SHP77 treated with DMSO at 0.1 percent for 48 hours (cell line): ENCODE measurements around the gene KHDC4.
A peak's percentile ranks its signal among the peaks of the same experiment; 100 is the strongest.
"Not testable (repeated sequence)": the region's sequence is repeated elsewhere in the genome, so short reads cannot be mapped to it uniquely, and the experiment has no call there.

ENCODE experiments used
- DNase-seq: peaks from one replicate; lab custom pipeline; 2025; lab: John Stamatoyannopoulos, UW

Gene KHDC4

DNA sequence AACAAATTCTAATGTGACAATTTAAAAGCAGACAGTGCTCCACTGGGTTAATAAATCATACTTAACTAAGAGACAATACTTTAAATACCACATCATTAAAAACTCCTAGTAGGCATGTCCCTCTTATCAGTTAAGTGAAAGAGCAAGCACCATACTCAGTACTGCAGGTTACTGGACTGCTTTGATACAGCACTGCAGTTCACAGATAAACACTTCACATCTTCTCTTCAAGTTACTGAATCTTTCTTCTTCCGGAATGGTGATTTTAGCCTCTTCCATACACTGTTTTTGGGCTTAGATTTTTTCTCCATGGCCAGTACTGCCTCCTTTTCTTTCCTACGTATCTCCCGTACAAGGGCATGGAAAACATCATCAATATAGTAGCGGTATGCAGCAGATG, 34.1 kb downstream of the KHDC4 start:
- no peak for DNase-seq

DNA sequence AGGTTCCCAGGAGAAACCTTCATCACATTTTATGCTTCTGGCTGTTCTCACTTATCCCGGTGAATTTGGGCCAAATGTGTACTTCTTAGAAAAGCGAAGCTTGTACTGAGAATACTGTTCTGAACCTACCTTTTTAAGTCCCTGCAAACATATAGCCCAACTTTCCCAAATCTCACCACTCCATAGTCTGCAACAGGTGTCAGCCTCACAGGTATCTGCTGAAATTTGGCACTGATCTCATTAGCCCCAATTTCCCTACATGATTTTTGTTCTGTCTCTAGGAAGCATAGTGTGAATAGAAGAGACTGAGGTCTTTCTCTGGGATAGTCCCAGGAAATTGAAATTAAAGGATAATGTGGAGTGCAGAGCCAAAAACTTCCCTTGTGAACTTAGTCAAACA, 34.5 kb downstream of the KHDC4 start:
- no peak for DNase-seq

DNA sequence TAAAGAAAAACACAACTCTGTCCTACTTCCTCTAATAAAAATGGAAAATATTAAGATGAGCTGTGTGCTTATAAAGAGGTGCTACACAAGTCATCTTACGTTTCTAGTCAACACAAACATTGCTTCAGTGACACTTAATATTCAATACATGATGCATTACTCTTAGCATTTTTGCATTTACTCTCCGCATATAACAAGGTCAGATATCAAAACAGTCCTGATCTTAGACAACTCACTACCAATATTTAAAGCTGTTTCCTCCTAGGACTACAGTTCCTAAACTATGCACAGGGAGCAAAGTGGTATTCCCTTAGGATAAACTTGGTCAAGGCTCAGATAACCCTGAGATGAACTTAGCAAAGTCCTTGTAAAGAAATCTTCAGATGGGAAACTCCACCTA, 35.3 kb downstream of the KHDC4 start:
- no peak for DNase-seq

- DNase-seq: no peak
Observed at GRCh38 chr1:155897746-155898145, 36.5 kb downstream of the KHDC4 start.

DNA sequence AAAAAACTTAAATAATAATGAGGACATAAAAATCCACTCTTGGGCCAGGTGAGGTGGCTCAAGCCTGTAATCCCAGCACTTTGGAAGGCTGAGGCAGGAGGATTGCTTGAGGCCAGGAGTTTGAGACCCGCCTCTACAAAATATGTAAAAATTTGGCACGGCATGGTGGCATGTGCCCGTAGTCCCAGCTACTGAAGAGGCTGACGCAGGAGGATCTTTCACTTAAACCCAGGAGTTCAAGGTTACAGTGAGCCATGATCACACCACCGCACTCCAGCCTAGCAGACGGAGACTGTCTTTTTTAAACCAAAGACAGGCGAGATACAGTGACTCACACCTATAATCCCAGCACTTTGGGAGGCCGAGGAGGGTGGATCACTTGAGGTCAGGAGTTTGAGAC, 37.7 kb downstream of the KHDC4 start:
- DNase-seq: not testable (repeated sequence)

GRCh38 chr1:155895617-155896016, 38.6 kb downstream of the KHDC4 start:
- DNase-seq: not testable (repeated sequence)

DNA sequence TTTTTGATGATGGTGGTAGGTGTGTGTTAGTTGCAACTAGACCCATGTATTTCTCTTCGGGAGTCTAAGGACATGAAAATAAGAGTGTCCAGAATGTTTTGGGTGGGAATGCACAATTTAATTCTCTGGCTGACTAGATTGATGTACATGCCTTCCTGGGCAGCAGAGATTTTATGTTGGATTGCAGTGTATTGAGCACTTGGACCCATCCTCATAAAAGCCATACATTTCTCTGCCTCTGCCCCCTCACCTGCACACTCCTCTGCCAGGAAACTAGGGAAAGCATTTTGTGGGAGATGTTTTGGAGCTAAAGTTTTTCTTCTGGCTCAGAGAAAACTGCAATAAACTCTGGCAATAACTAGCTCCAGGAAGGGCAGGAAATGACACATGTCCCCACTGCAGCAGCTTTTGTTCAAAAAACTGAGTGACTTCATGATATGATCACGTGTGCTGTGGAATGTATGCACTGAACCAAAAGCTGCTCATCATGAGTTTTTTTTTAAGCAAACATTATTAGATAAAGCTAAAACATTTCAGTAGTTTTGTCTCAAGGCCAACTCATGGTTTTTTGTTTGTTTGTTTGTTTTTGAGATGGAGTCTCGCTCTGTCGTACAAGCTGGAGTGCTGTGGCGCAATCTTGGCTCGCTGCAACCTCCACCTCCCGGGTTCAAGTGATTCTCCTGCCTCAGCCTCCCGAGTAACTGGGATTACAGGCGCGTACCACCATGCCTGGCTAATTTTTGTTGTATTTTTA, 40.6 kb downstream of the KHDC4 start:
- DNase-seq: no peak

DNA sequence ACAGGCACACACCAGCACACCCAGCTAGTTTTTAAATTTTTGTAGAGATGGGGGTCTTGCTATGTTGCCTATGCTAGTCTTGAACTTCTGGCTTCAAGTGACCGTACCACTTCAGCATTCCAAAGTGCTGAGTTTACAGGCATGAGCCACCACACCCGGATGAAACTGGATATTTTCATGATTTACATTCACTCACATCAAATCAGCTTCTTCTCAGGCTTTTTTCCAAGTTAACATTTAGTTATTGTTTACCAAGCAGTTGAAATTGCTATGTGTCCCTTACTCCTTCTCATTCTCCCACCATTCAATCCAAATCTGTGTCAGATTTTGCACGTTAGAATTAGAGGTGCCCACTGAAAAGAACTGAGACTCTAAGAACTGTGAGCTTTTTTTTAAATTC, 41.4 kb downstream of the KHDC4 start:
- no peak for DNase-seq

GRCh38 chr1:155890251-155890650, 44.0 kb downstream of the KHDC4 start:
- no peak for DNase-seq

DNA sequence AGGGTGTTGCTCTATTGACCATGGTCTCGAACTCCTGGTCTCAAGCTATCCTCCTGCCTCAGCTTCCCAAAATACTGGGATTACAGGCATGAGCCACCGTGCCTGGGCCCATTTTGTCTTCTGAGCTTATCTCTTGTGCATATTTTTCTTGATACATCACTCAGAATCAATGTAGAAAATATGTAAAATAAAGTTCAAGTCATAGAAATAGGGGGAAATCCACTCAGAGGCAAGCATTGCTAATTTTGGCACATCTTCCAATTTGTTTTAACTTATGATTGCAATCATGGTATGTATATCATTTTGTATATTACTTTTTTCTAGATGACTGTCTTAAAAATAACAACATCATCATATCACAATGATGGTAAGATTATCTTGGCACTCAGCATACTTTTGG, 44.6 kb downstream of the KHDC4 start:
- no peak for DNase-seq

DNA sequence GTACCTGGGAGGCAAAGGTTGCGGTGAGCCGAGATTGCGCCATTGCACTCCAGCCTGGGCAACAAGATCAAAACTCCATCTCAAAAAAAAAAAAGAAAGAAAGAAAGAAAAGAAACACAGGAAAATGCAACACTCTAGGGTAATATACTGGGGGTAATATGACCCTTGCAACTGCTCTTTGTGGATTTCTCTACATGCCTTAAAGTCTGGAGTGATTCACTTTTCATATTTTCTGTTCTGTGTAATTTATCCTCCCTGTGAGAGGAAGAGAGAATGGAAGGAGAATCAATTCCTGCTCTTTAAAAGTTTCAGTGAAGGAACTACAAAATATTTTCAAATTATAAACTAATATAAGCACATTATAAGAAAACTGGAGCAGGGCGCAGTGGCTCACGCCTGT, 45.7 kb downstream of the KHDC4 start:
- no peak for DNase-seq

DNA sequence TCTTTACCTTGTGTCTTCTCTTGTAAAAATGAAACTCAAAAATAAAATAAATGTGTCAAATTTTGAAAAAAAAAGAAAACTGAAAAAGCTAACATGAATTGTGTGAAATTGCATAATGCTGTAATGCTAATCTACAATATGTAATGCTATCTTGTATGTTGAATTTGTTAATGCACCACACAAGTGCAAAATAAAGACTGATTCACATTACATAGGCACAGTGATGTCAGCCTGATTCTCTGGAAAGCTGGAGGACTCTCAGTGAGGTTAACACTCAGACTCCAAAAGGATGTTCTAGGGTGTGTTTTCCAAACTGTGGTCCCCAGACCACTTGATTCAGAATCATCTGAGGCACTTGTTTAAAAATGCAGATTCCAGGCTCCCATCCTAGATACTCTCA, 49.2 kb downstream of the KHDC4 start:
- DNase-seq: no peak

GRCh38 chr1:155884031-155884960, 49.9 kb downstream of the KHDC4 start:
- no peak for DNase-seq

DNA sequence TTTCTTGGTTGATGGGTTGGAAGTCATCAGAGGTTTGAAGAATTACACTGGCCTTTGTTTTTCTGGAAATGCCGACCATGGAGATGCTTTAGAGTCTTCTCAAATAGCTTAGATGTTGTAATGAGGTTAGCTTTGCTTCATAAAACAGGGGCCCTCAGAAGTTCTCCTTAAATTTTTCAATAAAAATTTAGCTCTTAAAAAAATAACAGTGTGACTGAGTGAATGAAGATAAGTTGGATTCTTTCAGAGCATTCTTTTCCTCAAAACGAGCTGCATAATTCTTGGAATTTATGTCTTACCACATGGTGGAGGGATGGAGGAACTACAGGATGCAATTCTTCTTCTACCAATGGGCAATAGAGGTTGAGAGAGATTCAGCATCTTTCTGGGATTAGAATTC, 51.4 kb downstream of the KHDC4 start:
- no peak for DNase-seq

DNA sequence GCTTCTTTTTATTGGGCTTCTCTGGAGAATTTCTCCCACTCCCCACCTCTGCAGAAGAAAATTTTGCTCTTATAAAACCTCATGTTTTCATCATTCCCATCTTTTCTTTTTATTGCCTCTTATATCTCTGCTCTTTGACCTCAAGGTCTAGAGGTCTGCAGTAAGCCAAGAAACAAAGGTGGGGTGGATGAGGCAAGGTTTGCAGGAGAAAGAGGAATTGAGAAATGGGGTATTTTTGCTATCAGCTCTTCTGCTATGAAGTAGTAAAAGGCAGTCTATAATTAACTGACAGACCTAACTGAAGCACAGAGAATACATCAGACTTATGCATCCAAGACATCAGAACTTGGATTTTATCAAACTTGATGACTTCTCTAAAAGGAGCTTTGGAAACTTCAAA, 52.0 kb downstream of the KHDC4 start:
- DNase-seq: no peak

GRCh38 chr1:155880950-155881349, 53.3 kb downstream of the KHDC4 start:
- DNase-seq: no peak

- DNase-seq: no peak
Observed at GRCh38 chr1:155880251-155880650, 54.0 kb downstream of the KHDC4 start.

DNA sequence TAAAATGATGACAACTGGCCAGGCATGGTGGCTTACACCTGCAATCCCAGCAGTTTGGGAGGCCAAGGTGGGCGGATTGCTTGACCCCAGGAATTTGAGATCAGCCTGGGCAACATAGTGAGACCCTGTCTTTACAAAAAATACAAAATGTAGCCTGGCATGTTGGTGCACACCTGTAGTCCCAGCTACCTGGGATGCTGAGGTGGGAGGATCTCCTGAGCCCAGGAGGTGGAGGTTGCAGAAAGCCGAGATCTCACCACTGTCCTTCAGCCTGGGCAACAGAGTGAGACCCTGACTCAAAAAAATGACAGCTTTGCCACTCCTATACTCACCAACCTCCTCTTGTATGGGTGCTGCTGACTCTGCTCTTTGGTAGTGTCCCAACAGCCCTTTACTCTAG, 56.3 kb downstream of the KHDC4 start:
- DNase-seq: no peak

DNA sequence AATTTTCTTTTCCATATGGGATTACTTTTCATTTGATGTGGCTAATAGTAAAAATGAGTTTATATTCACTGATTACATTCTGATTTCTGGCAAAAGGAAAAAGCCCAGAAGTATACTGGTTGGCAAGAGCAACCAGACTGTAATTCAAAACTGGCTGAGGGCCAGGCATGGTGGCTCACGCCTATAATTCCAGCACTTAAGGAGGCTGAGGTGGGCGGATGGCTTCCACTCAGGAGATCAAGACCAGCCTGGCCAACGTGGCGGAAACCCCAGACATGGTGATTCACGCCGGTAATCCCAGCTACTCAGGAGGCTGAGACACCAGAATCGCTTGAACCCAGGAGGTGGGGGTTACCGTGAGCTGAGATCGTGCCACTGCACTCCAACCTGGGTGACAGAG, 60.4 kb downstream of the KHDC4 start:
- DNase-seq: no peak

DNA sequence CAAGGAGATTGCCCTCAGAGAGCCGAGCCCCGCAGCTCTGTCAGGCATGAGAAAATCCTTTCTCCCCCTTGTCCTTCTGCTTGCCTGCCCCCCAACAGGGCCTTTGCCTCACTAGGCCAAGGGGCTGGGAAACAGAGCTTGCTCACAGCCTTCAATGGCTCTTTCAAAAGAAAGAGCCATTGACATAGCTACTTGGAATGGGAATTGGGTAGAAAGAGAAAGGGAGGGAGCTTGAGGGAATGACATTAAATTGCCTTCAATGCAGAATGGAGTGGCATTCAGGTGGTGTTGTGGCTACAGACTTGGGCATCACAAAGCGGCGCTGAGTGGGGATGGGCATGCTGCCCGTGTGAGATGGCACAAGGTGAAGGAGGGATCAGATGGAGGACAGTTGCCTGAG, 61.7 kb downstream of the KHDC4 start:
- DNase-seq: no peak

- DNase-seq: peak; percentile 62
Observed at GRCh38 chr1:155871390-155871789, 62.8 kb downstream of the KHDC4 start.

GRCh38 chr1:155867766-155868165, 66.4 kb downstream of the KHDC4 start:
- DNase-seq: no peak

GRCh38 chr1:155864393-155864792, 69.8 kb downstream of the KHDC4 start:
- DNase-seq: no peak
